Activated naive CD4-positive, alpha-beta T cell (primary cell): ENCODE data around the gene UBQLN4.
"Not testable (repeated sequence)": the region's sequence is repeated elsewhere in the genome, so short reads cannot be mapped to it uniquely, and the experiment has no call there.

ENCODE experiments used
- DNase-seq, 4 experiments: peaks; one replicate each; lab custom pipeline; 2025; lab: John Stamatoyannopoulos, UW

The UBQLN4 gene

GRCh38 chr1:156060937-156061636, 7.5 kb upstream of the UBQLN4 start, which contains the start of gene RAB25:
RAB25 (plus strand) TSS chr1:156061160; CDS start chr1:156061401, 241 bp downstream.
- DNase-seq = no peak

DNA sequence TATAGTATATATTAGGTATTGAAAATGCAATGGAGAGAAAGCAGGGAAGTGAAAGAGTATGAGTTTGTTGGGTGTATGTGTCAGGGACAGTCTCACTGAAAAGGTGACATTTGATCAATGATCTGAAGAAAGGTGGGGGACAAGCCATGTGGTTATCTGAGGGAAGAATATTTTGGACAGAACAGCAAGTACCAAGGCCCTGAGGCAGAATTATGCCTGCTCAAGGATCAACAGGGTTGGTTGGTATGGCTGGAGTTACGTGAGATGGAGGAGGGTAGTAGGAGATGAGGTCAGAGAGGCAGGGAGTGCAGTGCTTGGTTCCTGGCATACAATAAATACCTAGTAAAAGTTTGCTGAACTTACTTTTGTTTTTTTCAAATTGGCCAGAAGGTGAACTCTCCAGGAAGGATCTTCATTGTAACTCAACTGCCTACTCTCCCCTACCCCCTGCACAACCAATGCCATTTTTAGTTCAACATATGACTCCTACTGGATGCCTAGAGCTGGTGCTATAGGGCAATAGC, 2.8 kb upstream of the UBQLN4 start:
- no peak for DNase-seq

DNA sequence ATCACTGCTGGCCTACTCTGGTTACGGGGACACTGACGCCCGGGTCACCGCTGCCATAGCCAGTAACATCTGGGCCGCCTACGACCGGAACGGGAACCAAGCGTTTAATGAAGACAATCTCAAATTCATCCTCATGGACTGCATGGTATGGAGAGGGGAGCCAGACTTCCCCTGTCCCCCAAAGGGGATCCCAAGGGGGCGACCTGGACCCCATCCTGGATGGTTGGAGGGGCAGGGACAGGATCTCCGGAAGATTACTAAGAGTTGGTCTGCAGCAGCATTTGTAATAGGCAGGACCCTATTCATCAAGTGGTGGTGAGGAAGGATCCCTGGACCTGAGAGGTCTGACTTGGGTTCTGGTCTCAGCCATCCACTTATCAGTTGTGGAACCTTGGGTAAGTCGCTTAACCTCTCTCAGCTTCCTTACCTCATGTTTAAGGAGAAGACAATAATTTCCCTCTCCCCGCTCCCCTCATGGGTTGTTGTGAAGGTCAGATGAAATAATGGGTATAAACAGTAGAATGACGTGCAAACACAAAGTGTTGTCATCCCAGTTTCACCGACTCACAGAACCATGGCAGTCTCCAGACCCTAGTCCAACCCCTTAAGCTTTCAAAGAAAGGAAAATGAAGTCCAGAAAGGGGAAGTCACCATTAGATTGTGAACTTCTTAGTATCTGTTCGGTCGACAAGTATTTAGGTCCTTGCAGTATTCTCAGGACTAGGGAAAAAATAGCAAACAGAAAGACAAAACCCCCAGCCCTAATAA, 1.9 kb upstream of the UBQLN4 start:
- no peak for DNase-seq

DNA sequence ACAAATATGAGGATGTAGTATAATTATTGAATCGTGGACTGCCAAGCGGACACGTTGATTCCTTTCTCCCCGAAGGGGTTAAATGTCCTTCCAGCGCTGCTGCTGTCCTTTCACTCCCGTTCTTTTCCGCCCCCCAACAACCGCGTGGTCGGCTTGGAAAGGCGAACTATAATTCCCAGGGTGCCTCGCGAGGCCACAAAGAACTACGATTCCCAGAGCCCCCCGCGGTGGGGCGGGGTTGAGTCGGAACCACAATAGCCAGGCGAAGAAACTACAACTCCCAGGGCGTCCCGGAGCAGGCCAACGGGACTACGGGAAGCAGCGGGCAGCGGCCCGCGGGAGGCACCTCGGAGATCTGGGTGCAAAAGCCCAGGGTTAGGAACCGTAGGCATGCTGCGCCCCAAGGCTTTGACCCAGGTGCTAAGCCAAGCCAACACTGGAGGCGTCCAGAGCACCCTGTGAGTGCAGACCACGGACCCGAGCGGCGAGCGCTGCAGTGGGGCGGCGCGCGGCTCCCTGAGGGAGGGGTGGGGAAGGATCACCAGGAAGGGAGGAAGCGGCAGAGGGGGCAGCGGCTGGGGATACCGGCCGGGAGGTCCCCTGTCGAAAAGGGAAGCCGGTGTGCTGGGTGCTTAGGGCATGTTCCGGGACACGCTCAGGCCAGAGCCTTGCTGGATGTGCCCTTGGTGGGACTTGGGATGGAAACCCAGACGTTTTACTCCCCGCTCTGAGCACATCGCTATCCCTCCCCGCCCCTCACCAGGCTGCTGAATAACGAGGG, 1.1 kb upstream of the UBQLN4 start, which contains the start of gene LAMTOR2:
TSS of gene LAMTOR2 (plus strand) at position 283 of the 781 bp plus-strand sequence. CDS start at position 391, 108 bp downstream.
- peak; percentile 82 to 93 (median 88) for DNase-seq

- DNase-seq = peak; percentile 26 to 70 (median 37)
Observed at GRCh38 chr1:156052862-156053767, 483 bp downstream of the UBQLN4 start.

DNA sequence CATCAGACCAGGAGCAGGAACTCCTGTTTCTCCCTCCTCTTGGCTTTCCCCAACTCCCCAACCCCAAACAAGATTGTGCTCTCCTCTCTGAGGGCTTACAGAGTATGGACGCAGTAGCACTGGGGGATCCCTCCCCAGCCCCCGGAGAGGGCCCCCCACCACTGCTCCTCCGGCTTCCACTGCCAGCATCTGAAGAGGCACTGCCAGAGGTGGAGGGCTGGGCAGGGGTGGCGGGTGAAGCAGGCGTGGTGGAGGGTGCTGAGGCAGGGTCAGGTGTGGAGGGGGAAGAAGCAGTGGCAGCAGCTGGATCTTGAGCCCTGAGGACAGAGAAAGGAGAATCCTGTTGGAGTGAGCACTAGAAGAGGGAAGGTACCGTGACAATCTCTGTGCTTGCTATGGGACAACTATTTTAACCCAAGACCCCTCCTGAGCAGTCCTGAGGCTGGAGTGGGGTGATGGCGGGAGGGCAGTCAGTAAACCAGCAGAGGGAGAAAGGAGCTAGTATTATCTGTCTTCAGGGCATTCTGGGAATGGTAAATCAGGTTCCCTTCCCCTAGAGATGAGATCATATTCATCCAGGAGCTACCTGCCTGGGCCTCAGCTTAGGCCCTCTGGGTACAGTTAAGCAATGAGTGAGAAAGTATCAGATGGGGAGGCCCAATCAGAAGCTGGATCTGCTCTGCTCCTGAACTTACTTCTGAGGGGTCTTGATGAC, 2.4 kb downstream of the UBQLN4 start:
- DNase-seq = no peak

DNA sequence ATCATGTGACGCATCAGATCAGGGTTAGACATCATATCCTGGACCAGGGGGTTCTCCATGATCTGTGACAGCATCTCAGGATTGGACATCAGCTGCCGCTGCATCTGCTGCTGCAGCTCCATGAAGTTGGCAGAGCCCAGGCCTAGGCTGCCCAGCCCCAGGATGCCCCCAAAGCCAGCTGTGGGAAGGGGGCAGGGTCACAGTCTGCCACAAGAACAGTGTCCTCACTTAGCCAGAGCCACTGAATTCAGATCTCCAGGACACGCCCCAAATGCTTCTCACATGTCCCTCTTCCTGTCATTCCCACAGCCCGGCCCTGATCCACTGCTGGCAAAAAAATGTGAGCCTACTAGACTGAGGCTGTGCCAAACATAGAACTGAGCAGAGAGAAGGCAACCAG, 3.2 kb downstream of the UBQLN4 start:
- DNase-seq = no peak

DNA sequence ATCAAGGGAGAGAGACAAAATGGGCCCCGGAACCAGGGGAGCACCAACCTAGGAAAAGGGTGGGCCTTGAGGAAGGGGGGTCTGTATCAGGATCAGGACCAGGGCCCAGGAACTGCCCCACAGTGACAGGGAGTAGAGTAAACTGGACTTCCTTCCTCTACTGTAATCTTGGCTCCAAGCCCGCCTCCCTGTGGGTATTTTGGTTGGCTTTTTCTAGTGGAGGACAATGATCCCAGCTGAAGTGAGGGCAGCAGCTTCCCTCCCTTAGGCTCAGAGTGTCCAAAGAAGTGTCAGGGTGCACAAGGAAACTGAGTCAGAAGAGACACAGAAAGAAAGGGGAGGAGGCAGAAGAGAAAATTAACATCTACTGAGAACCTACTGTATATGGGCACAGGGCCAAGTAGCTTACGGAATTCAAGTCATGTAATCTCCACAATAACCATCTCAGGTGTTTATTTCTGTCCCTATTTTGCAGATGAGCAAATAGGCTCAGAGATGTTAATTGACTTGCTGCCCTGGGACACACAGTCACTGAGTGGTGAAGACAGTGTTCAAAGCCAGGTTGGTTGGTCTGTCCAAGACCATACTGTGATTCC, 4.8 kb downstream of the UBQLN4 start:
- DNase-seq = no peak

- DNase-seq = no peak
Observed at GRCh38 chr1:156045076-156045475, 8.5 kb downstream of the UBQLN4 start.

- no peak for DNase-seq
Observed at GRCh38 chr1:156042828-156043227, 10.8 kb downstream of the UBQLN4 start.

- DNase-seq = not testable (repeated sequence)
Observed at GRCh38 chr1:156034991-156035390, 18.6 kb downstream of the UBQLN4 start.

- DNase-seq = no peak
Observed at GRCh38 chr1:156033011-156033410, 20.6 kb downstream of the UBQLN4 start.

DNA sequence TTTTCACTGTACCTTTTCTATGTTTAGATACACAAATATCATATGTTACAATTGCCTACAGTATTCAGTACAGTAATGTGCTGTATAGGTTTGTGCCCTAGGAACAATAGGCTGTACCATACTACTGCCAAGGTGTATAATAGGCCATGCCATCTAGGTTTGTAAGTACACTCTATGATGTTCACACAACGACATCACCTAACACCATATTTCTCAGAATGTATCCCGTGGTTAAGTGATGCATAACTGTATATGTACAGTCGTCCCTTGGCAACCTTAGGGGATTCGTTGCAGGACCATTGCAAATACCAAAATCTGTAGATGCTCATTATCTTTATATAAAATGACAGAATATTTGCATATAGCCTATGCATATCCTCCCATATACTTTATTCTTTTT, 27.0 kb downstream of the UBQLN4 start:
- no peak for DNase-seq

- no peak for DNase-seq
Observed at GRCh38 chr1:156025876-156026275, 27.7 kb downstream of the UBQLN4 start.

- no peak for DNase-seq
Observed at GRCh38 chr1:156024801-156025200, 28.8 kb downstream of the UBQLN4 start.

DNA sequence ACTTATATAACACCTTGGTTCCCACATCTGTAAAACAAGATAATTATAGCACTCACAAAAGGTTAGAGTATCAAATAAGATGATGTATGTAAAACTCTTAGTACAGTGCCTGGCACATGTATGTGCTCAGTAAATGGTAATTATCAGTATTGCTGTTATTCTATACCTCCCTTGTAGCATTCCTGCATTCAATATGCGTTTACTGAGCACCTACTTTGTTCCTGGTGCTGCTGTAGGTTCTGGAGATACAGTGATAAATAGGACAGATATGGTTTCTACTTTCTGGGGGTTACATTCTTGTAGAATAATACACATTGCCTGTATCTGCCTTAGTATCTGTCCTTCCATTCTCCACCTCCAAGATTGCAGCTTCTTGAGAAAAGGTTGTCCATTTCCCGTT, 31.6 kb downstream of the UBQLN4 start:
- DNase-seq = no peak

DNA sequence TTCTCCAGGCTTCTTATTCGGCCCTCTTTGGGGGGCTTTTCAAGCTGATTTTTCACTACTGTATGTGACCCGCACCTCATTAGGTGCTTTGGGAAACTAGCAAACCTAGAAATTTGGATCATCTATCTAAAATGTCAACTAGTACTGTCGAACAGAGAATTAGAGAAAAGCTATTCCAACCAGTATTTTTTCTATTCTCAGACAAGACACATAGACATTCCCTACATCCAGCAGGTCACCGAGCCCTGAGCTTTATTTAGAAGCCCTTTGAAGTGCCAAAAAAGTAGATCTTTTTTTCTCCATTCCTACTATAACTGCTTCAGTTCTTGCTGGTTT, 32.5 kb downstream of the UBQLN4 start:
- DNase-seq = no peak

- peak; percentile 35 to 69 (median 52) for DNase-seq
Observed at GRCh38 chr1:156020293-156021092, 33.1 kb downstream of the UBQLN4 start, which contains the start of gene SSR2. SSR2 (minus strand) TSS chr1:156020951; CDS start chr1:156020167, 784 bp downstream.

DNA sequence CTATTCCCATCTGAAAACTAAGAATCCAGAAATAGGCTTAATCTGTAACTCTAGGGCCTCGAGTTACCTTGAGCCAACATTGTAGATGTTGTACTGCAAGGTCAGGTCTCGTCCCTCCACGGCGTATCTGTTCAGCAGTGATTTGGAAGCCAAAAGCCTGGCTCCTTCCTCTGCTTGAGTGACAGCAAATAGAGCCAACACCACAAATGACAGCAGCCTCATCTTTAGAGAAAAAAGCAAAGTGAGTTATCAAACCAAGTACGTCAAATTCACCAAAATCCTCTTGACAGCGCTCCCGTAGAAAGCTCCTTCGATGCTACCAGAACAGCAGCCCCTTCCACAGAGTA, 33.7 kb downstream of the UBQLN4 start:
- DNase-seq = no peak
